ENCODE measurements around the gene SERPINB2. TPM values are rescaled to one million over a fixed set of nuclear protein-coding genes. Genes with fewer than 3 reads are reported as not detected.

SERPINB2 gene
- total RNA-seq, 3 donors from 2014 or later, result not detected

DNA sequence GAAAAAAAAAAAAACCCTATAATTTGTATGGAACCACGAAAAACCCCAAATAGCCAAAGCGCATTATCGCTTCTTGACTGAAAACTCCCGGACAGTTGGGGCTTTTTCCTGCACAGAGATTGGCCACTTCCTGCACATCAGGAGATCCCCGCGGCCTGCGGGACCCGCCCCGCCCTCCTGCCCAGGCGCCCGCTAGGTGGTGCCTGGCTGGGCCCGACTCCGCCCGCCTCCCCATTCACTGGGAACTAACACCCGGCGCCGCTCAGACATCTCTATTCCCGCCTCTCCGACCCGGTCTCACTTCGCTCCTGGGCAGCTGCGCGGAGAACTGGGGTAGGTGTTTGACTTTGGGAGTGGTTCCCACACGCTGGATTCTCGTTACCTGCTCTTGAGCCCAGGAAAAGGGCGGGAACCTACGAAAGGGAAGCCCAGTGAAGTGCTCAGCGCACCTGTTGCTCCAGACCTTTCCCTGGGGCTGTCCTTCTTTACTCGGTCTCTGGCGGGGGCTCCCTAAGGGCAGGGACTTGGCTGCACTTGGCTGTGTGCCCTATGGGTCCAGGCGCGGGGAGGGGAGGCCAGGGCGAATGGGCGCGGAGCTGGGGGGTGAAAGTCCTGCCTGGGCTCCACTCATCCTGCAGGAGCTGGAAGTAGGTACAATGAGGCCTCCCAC lies 61.7 kb downstream of the SERPINB2 start, which contains the start of gene HMSD:
Gene HMSD (plus strand): TSS at position 234 of the 670 bp plus-strand sequence. CDS start 4,155 bp downstream, outside the sequence.
- TF ChIP-seq, protein P1, sequence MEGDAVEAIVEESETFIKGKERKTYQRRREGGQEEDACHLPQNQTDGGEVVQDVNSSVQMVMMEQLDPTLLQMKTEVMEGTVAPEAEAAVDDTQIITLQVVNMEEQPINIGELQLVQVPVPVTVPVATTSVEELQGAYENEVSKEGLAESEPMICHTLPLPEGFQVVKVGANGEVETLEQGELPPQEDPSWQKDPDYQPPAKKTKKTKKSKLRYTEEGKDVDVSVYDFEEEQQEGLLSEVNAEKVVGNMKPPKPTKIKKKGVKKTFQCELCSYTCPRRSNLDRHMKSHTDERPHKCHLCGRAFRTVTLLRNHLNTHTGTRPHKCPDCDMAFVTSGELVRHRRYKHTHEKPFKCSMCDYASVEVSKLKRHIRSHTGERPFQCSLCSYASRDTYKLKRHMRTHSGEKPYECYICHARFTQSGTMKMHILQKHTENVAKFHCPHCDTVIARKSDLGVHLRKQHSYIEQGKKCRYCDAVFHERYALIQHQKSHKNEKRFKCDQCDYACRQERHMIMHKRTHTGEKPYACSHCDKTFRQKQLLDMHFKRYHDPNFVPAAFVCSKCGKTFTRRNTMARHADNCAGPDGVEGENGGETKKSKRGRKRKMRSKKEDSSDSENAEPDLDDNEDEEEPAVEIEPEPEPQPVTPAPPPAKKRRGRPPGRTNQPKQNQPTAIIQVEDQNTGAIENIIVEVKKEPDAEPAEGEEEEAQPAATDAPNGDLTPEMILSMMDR (IDR thresholded peaks at IDR 0.05), result peak; percentile 35
- no peaks in the 10 kb centered on the region for H3K9me3 ChIP-seq
- intact Hi-C loops (cut with DNase I, micrococcal nuclease), result no loop called here
- DNase-seq (peak; percentile 67 to 78 (median 77)), ATAC-seq (peak; percentile 100)
- no peaks in the 10 kb centered on the region for H3K36me3 ChIP-seq (ENCODE audit: low read depth)
- no peak within 1 kb of the TSS for H3K4me3 ChIP-seq
- no peaks in the 10 kb centered on the region for H3K4me1 ChIP-seq (ENCODE audit: low read depth)

DNA sequence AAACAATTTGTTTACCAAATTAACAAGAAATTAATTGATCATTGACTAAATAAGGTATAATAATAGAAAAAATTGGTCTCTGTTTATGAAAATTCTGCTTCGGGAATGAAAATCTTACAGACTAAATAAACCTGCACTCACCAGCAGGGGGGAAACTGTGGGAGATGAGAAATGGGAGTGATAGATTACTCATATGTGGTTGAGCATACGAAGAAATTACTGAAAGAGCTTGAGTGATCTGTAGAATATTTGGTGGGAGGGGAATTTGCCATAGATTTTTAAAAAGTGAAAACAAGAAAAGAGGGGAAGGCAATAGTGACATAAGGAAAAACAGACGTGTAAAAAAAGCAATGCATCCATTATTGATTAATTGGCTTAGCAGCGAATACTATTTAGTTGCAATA lies 63.8 kb downstream of the SERPINB2 start:
- no peak overlapping the region for H3K4me3 ChIP-seq
- no peaks in the 10 kb centered on the region for H3K4me1 ChIP-seq (ENCODE audit: low read depth)
- TF ChIP-seq, protein P1 (IDR thresholded peaks at IDR 0.05), result no peak
- H3K36me3 ChIP-seq (ENCODE audit: low read depth), result no peaks in the 10 kb centered on the region
- no peaks in the 10 kb centered on the region for H3K9me3 ChIP-seq
- intact Hi-C loops (cut with DNase I, micrococcal nuclease), result no loop called here
- ATAC-seq (no peak), DNase-seq (no peak)

Other genes with a start within 250 kb of the SERPINB2 start
- gene SERPINB4, start 243.4 kb upstream of the SERPINB2 start, total RNA-seq, result not detected
- not detected for gene SERPINB3, start 225.8 kb upstream of the SERPINB2 start, total RNA-seq
- gene SERPINB11, start 184.7 kb upstream of the SERPINB2 start, total RNA-seq, result not detected
- gene SERPINB7, start 112.3 kb upstream of the SERPINB2 start, total RNA-seq, result not detected
- gene SERPINB10, start 20.3 kb downstream of the SERPINB2 start, total RNA-seq, result not detected
- under 1 TPM in 2 of 3 donors, not detected in 1; 0.22 to 0.38 TPM for gene HMSD, start 61.6 kb downstream of the SERPINB2 start, total RNA-seq
- 10 to 100 TPM; 10.7 to 27.3 (median 12.3) TPM for gene SERPINB8, start 82.4 kb downstream of the SERPINB2 start, total RNA-seq